Measurements from ENCODE around the gene ULBP3.
"Not testable (repeated sequence)": the region's sequence is repeated elsewhere in the genome, so short reads cannot be mapped to it uniquely, and the experiment has no call there.

DNA sequence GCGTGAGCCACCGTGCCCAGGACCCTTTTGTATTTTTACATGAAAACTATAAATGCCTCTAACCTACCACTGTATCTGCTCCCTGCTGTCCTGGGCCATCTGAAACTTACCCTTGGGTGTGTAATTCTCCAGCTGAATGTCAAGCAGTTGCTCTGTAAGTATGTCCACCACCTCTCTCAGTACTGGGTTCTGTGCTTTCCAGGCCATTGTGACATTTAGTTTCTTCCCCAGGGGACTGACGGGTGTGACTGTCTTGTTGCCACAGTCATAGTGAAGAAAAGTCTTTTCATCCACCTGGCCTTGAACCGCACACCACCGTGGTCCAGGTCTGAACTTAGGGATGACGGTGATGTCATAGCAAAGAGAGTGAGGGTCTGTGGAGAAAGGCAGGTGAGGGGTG, 47.1 kb downstream of the ULBP3 start:
- TF ChIP-seq CTCF, POLR2A (IDR thresholded peaks at IDR 0.05): not testable (repeated sequence)

Data from gastroesophageal sphincter (tissue), 3 donors.